ENCODE results near the gene TTL. TPM values are rescaled to one million over a fixed set of nuclear protein-coding genes. Genes with fewer than 3 reads are reported as not detected.

The TTL gene
- total RNA-seq, 1 donor from 2014 or later, result 42.9 TPM

DNA sequence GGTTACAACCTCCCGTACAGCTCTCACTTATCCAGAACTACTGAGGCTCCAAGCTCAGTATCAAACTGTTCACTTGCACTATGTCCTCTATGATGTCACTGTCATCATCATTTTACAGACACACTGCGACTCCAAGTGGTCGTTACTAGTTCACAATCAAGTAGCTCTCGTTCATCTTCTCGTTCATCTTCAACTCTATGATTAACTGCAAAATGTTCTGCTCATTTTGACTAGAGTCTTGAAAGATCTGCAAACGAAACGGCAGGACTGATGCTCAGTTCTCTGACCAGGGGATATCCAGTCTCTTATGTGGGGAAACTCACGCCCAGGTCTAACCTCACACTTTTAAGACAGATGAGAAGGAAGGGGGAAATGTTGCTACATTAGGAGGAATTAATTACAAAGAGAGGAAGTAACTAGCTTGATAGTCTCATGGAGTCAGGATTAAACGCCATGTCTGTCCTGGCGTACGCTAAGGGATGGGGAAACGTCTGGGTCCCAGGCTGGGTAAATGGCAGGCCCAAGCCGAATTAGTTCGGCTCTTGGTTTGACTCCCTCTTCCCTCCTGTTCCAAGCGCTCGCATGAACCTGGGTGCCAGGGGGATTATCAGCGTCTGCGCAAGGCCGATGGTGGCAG is 101.7 kb downstream of the TTL start:
- DNase-seq (ENCODE audit: low spot score in 2 of 2, unreplicated experiment in 2 of 2), result no peak
- H3K27me3 Mint-ChIP-seq (ENCODE audit: low read depth), result no peaks in the 10 kb centered on the region
- TF ChIP-seq, protein P1, sequence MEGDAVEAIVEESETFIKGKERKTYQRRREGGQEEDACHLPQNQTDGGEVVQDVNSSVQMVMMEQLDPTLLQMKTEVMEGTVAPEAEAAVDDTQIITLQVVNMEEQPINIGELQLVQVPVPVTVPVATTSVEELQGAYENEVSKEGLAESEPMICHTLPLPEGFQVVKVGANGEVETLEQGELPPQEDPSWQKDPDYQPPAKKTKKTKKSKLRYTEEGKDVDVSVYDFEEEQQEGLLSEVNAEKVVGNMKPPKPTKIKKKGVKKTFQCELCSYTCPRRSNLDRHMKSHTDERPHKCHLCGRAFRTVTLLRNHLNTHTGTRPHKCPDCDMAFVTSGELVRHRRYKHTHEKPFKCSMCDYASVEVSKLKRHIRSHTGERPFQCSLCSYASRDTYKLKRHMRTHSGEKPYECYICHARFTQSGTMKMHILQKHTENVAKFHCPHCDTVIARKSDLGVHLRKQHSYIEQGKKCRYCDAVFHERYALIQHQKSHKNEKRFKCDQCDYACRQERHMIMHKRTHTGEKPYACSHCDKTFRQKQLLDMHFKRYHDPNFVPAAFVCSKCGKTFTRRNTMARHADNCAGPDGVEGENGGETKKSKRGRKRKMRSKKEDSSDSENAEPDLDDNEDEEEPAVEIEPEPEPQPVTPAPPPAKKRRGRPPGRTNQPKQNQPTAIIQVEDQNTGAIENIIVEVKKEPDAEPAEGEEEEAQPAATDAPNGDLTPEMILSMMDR (IDR thresholded peaks at IDR 0.05; ENCODE audit: unreplicated experiment), result no peak
- peak overlapping the region; percentile 97 for H3K4me3 Mint-ChIP-seq
- peaks cover 15% of the 10 kb centered on the region for H3K36me3 Mint-ChIP-seq
- H3K27ac Mint-ChIP-seq, result peak overlapping the region; percentile 100
- H3K9me3 Mint-ChIP-seq, result no peaks in the 10 kb centered on the region
- H3K4me1 Mint-ChIP-seq, result peaks cover 21% of the 10 kb centered on the region

DNA sequence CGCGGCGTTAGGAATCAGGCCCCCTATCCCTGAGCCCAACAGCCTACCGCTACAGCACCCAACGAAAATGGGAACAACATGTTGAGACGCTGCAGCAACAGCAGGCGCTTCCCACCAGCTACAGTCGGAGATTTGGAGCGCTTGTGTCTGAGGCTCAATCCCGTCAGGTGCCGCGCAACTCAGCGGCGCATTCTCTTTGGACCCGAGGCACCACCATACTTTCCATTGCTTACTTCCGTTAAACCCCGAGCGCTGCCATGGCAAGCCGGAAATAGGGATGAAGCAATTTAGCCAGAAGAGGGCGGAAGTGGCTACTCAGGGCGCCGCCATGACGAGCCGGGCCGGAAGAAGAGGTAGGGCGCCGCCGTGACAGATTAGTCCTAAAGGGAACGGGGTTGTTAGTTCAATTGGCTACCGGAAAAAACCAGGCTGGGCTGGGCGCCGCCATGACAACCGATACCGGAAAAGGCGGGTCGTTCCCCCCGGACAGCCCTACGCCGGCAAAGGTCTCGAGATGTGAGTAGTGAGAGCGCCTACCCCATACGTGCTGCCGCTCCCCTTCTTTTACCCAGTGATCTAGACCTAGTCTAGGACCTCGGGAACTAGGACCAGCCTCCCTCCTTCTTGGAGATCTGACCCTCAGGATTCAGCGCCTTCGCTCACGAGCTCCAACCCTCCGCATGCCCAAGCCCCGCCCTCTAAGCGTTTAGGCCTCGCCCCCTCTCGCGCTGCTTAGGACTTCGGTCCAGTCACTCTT is 102.4 kb downstream of the TTL start, which contains the start of gene CHCHD5:
Gene CHCHD5, plus strand, starts transcription at position 476 of the 757 bp plus-strand sequence. Its CDS starts 39 bp downstream, at position 515.
- no peaks in the 10 kb centered on the region for H3K9me3 Mint-ChIP-seq
- H3K4me1 Mint-ChIP-seq, result peaks cover 21% of the 10 kb centered on the region
- no peaks in the 10 kb centered on the region for H3K27me3 Mint-ChIP-seq (ENCODE audit: low read depth)
- peaks cover 15% of the 10 kb centered on the region for H3K36me3 Mint-ChIP-seq
- DNase-seq (ENCODE audit: low spot score in 2 of 2, unreplicated experiment in 2 of 2), result peak; percentile 80 to 87
- TF ChIP-seq, protein P1 (IDR thresholded peaks at IDR 0.05; ENCODE audit: unreplicated experiment), result no peak
- peak within 1 kb of the TSS; percentile 100 for H3K27ac Mint-ChIP-seq
- peak within 1 kb of the TSS; percentile 97 for H3K4me3 Mint-ChIP-seq

DNA sequence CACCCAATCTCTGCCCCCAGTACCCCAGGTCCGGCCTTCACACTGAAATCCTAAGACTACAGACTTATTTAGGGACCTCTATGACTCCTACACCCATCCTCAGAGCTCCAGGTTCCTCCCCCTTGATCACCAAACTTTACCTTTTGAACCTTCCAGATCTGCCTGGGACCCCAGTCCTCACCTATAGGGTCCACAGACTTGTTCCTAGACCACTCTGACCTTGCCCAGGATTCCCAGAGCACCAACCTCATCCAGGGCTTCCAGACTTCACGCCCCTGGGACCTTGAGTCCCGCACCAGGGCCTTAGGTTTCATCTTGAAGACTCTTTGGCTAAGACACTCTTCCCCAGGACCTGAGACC is 102.9 kb downstream of the TTL start:
- Mint-ChIP-seq H3K9me3 (no peaks in the 10 kb centered on the region), H3K36me3 (peaks cover 18% of the 10 kb centered on the region), H3K4me3 (peak overlapping the region; percentile 97), H3K4me1 (peaks cover 21% of the 10 kb centered on the region), H3K27ac (peak overlapping the region; percentile 100), H3K27me3 (ENCODE audit: low read depth) (no peaks in the 10 kb centered on the region)
- no peak for DNase-seq (ENCODE audit: low spot score in 2 of 2, unreplicated experiment in 2 of 2)
- TF ChIP-seq, protein P1 (IDR thresholded peaks at IDR 0.05; ENCODE audit: unreplicated experiment), result no peak

DNA sequence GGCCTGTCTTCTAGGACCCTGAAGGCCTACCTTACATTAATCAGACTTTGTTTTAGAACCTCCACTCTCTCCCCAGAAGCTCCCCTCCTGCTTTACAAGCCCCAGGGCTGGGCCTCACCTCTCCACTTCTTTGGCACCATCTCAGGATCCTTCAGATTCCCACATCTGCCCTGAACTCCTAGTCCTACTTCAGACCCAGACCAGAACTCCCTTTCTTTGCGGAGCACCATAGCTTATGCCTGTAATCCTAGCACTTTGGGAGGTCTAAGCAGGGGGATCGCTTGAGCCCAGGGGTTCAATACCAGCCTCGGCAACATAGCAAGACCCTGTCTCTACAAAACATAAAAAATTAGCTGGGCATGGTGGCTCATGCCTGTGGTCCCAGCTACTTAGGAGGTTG is 103.4 kb downstream of the TTL start:
- H3K9me3 Mint-ChIP-seq, result no peaks in the 10 kb centered on the region
- peaks cover 21% of the 10 kb centered on the region for H3K4me1 Mint-ChIP-seq
- H3K36me3 Mint-ChIP-seq, result peaks cover 20% of the 10 kb centered on the region
- DNase-seq (ENCODE audit: low spot score in 2 of 2, unreplicated experiment in 2 of 2), result no peak
- H3K27me3 Mint-ChIP-seq (ENCODE audit: low read depth), result no peaks in the 10 kb centered on the region
- TF ChIP-seq, protein P1 (IDR thresholded peaks at IDR 0.05; ENCODE audit: unreplicated experiment), result no peak
- H3K4me3 Mint-ChIP-seq, result peak overlapping the region; percentile 97
- H3K27ac Mint-ChIP-seq, result peak overlapping the region; percentile 100

DNA sequence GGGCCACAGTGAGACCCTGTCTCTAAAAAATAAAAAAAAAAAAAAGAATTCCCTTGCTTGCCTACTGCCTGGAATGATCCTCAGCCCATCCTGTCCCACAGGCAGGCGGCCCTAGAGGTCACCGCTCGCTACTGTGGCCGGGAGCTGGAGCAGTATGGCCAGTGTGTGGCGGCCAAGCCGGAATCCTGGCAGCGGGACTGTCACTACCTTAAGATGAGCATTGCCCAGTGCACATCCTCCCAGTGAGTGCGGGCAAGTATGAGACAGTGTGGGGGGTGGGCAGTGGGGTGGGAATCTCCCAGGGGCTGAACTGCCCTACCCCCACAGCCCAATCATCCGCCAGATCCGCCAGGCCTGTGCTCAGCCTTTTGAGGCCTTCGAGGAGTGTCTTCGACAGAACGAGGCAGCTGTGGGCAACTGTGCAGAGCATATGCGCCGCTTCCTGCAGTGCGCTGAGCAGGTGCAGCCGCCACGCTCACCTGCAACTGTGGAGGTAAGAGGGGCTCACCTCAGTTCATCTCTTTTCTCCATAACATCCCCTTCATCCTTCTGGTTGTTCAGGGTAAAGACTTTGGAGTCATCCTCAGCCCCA is 104.0 kb downstream of the TTL start:
- Mint-ChIP-seq H3K27ac (no peak overlapping the region), H3K4me1 (peaks cover 21% of the 10 kb centered on the region), H3K27me3 (ENCODE audit: low read depth) (no peaks in the 10 kb centered on the region), H3K9me3 (no peaks in the 10 kb centered on the region), H3K36me3 (peaks cover 21% of the 10 kb centered on the region), H3K4me3 (peak overlapping the region; percentile 46)
- TF ChIP-seq, protein P1 (IDR thresholded peaks at IDR 0.05; ENCODE audit: unreplicated experiment), result no peak
- DNase-seq (ENCODE audit: low spot score in 2 of 2, unreplicated experiment in 2 of 2), result no peak

Data from mesothelial cell of epicardium (in vitro differentiated cells).